Activated CD8-positive, alpha-beta memory T cell treated with anti-CD3 and anti-CD28 coated beads, Interleukin-2, amount 50 U/mL, for 48 hours (primary cell): ENCODE measurements around the gene GRM1.

Experiments
- DNase-seq: peaks from one replicate; pipeline ENCODE4 v3.0.0-alpha.2; 2020

GRM1 gene

DNA sequence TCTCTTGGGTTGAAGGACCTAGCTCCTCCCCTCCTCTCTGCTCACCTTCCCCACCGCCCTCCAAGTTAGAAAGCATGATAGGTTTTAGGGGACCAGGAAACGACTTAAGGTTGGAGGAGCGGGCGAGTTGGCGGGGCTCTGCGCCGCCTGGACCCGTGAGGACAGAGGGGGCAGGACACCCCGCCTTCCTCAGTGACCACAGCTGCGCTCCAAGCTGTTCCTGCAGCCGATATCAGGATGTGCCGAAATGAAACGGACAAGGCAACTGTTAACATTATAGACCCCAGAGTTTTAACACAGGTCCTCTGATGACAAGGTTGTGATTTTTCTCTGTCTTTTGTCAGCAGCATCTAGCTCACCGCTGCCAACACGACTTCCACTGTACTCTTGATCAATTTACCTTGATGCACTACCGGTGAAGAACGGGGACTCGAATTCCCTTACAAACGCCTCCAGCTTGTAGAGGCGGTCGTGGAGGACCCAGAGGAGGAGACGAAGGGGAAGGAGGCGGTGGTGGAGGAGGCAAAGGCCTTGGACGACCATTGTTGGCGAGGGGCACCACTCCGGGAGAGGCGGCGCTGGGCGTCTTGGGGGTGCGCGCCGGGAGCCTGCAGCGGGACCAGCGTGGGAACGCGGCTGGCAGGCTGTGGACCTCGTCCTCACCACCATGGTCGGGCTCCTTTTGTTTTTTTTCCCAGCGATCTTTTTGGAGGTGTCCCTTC is at the start of gene GRM1:
Gene GRM1 (plus strand): TSS at position 212 of the 722 bp plus-strand sequence. CDS start 456 bp downstream, at position 668.
- no peak for DNase-seq

DNA sequence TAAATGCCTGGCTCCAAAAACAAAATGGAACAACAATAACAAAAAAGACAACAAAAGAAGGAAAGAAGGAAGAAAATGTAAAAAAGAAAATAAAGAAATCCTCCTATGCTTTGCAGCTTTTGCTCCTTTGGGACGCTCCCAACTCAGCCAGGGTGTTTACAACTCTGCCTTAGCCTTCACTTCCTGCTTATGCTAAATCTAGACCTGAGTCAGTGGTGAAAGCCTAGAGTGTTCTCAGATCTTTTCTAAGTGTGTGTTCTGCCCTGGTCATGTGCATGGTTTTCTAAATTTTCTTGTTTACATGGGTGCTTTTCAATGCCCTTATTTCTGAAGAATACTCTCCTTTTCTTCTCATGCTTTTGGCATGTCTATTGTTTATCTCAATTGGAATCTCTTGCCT is 19.5 kb upstream of the GRM1 start:
- no peak for DNase-seq

DNA sequence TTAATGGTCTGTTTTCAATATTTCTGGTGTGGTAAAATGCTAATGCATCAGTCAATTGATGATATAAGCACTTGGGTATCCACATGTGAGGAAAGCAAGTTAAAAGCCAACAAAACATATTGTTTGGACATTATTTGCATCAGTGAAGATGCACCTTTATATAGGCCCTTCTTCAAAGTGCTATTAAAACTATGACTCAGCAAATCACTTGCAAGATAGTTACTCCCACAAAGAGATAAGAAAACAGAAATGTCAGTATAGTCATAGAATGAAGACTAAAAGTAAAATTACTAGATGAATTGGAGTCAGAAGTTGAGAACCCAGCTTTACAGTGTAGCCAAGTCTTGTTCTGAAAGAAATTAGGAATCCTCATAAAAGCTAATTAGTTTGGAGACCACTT is 14.6 kb upstream of the GRM1 start:
- DNase-seq, result no peak

DNA sequence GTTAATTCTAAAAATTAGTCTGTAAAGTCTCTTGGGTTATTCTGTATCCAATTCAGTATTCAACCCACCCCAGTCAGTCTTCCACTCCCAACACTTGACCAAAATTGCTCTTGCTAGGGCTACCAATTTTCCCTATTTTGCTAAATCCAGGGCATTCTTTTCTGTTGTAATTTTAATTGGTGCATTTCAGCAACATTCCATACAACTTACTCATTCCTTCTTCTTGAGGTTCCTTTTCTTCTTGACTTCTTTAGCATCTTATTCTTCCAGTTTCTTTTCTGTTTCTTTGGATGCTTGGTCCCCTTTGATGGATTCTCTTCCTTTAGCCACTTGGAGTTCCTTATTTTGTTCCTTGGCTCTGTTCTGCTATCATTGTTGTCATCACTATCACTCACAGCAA is 11.2 kb upstream of the GRM1 start:
- no peak for DNase-seq

DNA sequence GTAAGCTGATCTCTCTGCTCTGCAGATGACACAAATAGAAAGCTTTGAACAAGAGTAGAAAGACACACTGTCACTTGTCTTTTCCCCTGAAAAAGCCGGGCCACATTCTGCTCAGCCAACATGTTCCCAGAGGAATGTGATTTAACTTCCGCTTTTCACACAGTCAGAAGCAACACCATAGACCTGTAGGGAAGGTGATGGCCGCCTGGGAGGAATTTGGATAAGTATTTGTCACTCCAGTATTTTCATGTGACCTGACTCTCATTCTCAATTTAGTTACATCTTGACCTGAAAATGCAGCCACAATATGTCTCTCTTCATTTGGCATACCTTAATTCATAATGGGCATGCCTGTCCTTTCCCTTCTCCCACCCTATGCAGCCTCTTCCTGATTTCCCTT is 2.0 kb upstream of the GRM1 start:
- DNase-seq, result no peak

DNA sequence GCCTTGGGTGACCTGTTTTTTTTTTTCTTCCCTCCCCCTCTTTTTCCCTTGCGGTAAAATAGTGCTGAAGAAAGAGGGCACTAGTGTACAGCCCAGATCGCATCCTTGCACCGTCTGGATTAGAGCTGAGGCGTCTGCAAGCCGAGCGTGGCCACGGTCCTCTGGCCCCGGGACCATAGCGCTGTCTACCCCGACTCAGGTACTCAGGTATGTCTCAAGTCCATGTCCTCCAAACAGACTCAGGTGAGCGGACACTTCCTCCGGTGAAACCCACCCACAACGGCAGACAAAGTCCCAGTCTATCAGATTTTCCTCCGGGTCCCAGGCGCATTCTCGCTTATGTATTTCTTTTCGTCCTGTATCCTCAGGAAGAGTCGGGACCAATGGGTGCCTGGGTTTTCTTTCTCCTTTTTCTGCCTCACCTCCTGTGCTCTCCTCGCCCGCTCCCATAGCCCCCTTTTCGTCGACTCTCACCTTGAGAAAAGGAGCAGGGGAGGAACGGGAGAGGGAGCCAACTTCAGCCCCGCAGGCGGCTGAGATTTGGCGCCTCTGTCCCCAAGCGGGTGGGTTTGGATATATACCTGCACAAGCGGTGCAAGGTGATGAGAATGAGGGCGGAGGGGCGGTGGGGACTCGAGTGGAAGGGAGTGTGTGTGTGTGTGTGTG is 1.1 kb upstream of the GRM1 start:
- no peak for DNase-seq

DNA sequence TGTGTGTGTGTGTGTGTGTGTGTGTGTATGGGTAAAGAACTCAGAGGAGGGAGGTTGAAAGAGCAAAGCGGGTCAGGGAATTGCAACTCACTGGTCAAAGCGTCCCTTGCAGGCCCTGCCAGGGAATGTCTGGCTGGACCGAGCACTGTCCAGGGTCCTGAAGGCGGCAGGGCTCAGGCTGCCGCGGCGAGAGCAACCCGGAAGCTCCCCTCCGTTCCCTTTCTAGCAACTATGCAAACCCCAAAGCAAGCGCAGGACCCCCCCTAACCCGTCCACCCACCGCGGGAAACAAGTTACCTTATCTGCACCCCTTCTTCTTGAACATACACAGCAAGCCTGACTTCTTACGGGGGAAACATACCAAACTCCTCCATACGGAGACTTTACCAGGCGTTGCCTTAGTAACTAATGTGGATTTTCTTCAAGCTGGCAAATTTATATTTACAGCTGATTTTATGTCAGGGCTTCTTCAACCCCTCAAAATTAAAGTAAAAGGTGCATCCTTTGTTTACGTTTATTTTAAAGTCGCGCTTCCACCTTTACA is 538 bp upstream of the GRM1 start:
- peak; percentile 73 for DNase-seq

DNA sequence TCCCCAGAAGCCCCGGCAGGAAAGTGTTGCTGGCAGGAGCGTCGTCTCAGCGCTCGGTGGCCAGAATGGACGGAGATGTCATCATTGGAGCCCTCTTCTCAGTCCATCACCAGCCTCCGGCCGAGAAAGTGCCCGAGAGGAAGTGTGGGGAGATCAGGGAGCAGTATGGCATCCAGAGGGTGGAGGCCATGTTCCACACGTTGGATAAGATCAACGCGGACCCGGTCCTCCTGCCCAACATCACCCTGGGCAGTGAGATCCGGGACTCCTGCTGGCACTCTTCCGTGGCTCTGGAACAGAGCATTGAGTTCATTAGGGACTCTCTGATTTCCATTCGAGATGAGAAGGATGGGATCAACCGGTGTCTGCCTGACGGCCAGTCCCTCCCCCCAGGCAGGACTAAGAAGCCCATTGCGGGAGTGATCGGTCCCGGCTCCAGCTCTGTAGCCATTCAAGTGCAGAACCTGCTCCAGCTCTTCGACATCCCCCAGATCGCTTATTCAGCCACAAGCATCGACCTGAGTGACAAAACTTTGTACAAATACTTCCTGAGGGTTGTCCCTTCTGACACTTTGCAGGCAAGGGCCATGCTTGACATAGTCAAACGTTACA is 817 bp downstream of the GRM1 start:
- no peak for DNase-seq

DNA sequence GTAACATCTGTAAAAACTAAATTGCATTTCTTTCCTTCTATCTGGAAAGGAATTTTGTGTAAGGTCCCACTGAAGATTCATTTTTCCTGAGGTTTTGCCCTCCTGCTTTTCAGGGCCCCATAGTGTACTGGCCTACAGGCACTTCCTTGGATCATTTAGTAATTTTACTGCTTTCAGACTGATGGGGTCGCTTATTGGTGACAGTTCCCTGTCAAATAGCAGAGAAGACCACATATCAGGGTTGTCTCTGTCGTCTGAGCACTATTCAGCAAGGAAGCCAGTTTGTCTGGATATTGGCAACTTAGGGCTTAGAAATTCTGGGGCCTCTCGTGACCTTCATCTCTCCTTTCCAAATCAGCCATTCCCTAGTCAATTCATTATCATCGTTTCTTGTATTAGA is 3.5 kb downstream of the GRM1 start:
- no peak for DNase-seq

DNA sequence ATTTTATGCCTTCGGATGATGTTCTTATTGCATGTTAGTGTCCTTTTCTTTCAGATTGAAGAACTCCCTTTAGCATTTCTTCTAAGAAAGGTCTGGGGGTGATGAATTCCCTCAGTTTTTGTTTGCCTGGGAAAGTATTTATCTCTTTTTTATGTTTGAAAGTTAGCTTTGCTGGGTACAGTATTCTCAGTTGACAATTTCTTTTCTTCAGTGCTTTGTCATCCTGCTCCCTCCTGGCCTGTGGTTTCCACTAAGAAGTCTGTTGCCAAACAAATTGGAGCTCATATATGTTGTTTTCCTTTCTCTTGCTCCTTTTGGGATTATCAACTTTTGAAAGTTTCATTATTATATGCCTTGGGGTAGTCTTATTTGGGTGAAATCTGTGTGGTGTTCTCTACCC is 11.5 kb downstream of the GRM1 start:
- DNase-seq, result no peak

DNA sequence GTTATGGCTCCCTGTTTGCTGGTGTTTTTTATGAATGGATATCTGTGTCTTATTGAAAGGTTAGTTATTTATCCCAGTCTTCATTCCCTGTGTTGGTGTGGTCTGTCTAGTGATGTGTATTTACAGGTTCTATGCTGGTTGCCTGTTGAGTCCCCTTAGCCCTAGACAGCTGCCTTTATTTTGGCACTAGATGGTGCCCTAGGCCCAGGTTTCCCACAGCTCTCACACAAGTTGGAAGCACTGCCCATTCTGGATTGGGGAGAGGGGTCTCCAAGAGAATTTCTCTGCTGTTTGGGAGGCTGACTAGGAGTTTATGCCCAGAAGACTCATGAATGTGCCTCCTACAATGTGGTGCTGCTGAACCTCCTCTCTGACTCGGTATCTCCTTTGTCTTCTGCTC is 12.4 kb downstream of the GRM1 start:
- no peak for DNase-seq

DNA sequence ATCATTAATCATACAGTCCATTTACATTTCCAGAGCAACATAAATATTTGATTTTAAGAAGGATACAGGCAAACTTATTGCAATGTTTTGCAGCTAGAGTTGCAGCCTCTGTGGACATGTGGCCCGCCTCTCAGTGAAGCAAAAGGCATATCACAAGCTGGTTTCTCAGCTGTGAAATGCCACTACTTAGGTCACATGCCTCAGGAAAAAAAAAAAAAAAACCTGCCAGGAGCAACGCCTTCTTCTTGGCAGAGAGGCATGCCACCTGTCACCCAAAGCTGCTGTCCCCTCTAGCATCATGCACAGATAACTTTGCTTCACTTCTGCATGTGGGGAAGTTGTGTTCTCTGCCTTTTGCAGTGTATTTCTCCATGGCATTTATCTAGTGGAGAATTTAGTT is 18.5 kb downstream of the GRM1 start:
- DNase-seq, result no peak

DNA sequence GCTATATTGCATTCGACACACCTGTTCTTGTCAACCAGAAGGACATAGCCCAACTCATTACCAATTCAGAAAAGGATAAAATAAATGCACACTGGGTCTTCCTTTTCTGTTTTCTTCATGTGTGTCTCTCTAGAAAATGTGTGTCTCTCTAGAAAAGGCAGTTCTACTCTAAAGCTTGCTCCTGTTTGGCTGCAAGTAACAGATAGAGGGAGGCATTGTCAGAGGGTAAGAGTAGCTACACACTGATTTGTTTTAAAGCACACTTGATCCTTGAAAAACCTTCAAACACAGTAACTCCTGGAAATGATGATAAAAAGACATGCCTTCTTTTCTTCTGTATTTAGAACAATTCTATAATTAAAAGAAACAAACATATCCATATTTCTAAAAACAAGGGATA is 21.3 kb downstream of the GRM1 start:
- no peak for DNase-seq

DNA sequence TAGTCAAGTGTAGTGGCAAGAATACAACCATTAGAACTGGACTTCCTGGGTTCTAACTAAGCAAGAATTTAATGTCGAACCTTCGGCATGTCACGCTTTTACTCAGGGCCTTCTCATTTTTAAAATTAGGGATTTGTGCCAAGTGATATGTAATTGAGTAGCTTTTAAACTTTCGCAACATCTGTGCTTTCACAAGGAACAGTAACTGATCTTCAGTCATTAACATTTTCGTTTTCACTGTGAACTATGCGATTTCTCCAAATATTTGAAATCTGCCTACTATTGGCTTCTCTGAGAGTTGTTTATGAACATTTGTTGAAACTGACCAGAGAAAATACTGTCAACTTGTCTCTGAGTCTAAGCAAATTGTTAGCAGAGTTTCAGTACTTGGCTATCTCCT is 27.6 kb downstream of the GRM1 start:
- DNase-seq, result no peak

DNA sequence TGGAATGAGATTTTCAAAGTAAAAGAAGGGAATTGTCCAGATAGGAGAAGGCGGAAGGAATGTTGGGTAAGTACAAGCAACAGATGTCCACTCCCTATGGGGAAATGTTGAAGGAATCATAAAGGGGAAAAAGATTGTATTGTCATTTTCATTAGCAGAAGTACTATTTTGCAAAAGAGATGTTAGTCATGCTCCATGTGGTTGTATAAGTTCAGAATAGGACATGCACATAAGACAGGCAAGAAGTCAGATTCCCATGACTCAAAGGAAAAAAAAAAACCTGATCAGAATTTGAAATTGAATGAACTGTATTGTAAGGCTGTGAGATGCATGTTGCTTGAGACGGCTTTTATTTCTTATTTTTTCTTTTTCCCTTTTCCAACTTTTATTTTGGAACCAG is 36.8 kb downstream of the GRM1 start:
- no peak for DNase-seq

DNA sequence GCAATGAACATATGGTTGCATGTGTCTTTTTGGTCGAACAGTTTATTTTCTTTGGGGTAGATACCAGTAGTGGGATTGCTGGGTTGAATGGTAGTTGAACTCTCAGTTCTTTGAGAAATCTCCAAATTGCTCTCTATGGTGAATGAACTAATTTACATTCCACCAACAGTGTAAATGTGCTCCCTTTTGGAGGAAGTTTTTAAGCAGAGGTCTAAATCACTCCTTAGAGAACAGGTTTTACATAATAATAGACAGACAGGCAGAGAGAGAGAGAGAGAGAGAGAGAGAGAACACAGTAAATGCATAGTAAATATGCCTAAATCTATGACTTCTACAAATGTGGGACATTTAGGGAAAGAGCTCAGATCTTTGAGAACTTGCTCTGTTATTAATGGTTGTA is 37.6 kb downstream of the GRM1 start:
- no peak for DNase-seq

DNA sequence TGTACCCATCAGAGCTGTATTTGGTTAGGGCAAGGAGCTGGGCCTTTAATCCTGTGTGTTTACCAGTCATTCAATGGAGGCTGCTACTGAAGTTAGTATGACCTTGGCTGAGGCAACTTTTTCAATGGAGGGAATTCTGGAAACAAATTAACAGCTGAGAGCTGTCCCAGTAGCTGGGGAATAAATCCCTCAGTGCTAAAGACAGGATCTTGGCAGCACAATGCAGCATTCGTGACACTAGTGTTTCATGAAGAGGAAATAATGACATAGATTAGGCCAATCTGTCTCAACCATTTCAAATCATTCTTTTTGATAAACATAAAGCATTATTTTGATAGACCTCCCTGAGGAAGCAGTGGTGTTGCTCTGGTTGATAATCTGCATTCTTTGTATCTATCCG is 42.9 kb downstream of the GRM1 start:
- DNase-seq, result no peak

DNA sequence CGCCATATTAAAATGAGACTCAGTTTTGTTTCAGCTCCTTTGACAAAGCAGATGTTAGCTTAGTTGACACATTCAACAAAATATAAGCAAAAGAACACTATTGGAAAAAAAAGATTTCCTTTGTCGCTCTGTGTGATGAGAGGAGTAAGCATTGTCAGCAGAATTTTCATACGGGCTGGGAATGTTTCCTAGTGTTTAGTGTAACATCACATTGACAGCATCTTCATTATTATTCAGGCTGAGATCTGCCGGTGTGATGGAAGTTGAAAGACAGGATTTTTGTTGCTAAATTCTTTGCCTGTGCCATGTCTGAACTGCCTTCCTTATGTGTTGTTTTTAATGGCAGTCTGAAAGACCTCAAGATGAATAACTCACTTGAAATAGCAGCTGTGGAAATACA is 49.1 kb downstream of the GRM1 start:
- no peak for DNase-seq

DNA sequence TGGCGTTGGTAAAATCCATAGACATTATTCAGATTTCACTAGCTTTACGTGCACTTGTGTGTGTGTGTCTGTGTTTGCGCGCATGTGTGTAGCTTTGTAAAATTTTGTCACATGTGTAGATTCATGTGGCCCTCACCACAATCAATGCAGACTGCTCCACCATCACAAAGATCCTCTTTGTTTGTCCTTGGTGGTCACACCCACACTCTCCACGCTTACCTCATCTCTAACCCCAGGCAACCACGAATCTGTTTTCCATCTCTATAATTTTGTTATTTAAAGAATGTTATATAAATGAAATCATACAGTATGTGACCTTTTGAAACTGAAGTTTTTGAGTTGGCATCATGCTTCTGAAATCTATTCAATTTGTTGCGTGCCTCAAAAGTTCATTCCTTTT is 58.5 kb downstream of the GRM1 start:
- DNase-seq, result no peak

DNA sequence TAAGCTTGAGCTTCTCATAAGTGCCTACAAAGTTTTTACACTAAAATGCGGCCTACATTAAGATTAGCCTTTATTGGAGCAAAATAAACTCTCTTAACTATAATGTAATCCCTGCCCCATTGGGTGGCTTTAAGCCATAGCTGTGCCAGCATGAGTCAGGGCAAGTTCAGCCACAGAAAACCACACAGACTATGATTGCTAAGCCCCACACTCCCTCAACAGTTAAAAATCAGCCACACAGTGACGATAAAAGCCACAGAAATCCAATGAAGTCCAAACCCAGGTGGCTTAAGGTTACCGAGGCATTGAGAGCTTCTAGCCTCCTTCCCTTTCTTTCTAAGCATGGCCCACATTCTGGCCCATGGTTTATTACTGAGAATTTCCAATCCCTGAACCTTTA is 61.6 kb downstream of the GRM1 start:
- no peak for DNase-seq

DNA sequence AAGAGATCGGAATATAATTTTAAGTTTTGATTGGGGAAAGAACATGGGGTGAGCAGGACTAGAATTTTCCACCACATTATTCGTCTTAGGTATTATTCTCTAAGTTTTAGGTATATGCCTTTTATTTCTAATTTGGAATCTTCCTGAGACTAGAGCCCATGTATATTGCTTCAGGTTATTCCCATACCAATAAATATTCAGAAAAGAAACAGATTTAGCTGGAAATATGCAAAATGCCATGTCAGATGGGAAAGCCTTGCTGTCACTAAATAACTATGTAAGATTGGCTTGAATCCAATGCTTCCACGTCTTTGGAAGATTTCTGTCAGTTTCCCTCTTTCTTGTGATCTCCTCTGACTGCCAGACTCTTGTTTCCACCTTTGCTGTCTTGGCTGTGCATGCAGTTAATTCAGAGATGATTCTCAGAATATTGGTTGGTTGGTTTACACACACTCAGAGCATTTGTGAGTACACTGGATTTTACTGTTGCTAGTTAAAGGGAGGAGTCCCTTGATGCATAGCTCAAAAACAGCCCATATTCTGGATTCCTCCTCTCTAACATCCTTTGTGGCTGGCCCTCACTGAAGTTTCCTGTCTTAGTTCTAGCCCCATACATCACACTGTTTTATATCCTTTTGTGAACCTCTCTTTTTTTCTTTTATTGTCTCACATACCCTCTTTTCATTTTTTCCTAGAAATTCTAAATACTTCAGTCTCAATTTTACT is 64.3 kb downstream of the GRM1 start:
- DNase-seq, result no peak

DNA sequence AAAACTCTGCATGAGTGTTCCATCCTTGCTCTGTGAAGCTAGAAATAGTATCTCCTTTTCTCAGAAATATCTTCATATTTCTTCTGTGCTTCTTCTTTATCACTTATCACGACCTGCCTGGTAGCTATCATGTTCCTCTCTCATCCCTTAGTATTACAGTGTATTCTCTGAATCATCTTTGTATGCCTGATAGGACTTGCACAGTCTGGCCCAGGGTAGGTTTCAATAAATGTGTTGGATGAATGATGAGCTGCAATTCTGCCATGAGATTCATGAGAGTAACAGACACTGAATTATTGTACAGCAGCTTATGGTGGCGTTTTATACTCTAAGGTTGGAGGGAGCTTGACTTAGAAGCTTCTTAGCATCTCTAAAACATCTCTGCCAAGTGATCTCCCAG is 66.6 kb downstream of the GRM1 start:
- DNase-seq, result no peak

DNA sequence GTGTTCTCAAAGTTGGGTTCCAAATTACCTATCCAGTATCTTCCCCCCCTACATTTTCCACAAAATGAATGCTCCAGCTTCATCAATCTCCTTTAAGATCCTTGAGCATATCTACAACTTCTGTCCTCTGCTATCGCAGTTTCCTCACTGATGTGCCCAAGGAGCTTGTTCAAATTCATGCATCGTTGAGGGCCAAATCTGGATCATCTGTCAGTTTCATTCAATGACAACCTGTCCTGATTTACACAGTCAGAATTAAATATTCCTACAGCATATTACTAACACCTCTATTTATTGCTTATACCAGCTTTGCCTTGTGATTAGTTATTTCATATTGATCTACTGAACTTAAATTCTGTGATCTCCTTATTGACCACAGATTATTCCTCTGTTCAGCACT is 68.7 kb downstream of the GRM1 start:
- no peak for DNase-seq

DNA sequence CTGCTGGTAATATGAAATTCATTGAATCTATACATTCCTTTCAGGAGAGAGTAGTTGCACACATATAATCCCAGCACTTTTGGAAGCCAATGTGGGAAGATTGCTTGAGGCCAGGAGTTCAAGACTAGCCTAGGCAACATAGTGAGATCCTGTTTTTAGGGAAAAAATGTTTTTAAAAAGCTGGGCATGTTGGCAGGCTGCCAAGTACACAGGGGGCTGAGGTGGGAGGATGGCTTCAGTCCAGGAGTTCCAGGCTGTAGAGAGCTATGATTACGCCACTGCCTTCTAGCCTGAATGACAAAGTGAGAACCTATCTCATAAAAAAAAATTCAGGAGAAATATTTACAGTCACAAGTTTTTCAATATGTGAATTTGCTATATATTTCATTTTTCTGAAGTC is 71.9 kb downstream of the GRM1 start:
- no peak for DNase-seq
